ENCODE measurements around the gene CWC22.

DNA sequence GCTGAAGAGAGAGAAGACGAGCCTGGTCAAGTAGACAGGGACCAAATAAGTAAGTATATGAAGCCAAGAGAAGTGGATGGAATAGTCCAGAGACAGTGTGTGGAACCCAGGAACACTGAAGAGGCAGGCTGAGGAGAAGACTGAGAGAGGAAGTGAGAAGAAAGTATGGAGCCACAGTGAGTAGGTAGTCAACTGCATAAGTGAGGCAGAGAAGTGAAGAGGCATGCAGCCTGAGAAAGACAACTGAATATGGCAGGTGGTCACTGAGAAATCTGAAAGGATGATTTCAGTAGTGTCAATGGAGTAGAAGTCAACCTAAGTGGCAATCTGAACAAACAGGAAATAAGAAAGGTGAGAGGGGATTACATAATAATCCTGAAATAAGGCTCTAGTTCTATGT, 55.4 kb downstream of the CWC22 start:
- TF ChIP-seq POLR2A (IDR thresholded peaks at IDR 0.05) (no peak), POLR2AphosphoS5 (IDR thresholded peaks at IDR 0.05) (no peak)
- TF ChIP-seq, protein P1, sequence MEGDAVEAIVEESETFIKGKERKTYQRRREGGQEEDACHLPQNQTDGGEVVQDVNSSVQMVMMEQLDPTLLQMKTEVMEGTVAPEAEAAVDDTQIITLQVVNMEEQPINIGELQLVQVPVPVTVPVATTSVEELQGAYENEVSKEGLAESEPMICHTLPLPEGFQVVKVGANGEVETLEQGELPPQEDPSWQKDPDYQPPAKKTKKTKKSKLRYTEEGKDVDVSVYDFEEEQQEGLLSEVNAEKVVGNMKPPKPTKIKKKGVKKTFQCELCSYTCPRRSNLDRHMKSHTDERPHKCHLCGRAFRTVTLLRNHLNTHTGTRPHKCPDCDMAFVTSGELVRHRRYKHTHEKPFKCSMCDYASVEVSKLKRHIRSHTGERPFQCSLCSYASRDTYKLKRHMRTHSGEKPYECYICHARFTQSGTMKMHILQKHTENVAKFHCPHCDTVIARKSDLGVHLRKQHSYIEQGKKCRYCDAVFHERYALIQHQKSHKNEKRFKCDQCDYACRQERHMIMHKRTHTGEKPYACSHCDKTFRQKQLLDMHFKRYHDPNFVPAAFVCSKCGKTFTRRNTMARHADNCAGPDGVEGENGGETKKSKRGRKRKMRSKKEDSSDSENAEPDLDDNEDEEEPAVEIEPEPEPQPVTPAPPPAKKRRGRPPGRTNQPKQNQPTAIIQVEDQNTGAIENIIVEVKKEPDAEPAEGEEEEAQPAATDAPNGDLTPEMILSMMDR (IDR thresholded peaks at IDR 0.05), result no peak

Measured in prostate gland (tissue), 2 donors.